Kidney epithelial cell (primary cell): Measurements from ENCODE around the gene TSC22D2. TPM values are rescaled to one million over a fixed set of nuclear protein-coding genes. Genes with fewer than 3 reads are reported as not detected.
"Not testable (repeated sequence)": the region's sequence is repeated elsewhere in the genome, so short reads cannot be mapped to it uniquely, and the experiment has no call there.

Experiments
- DNase-seq: peaks from one replicate; pipeline ENCODE4 v3.0.0-alpha.2; 2010; ENCODE audit warnings: low read depth
- H3K27me3 ChIP-seq: 2 replicates; pipeline ENCODE4 v1.6.0; 2011; ENCODE audit warnings: low read length; ENCODE audit not compliant: control insufficient read depth, insufficient read depth
- H3K36me3 ChIP-seq: 2 replicates; pipeline ENCODE4 v1.5.1; 2011; ENCODE audit warnings: low read length; ENCODE audit not compliant: control insufficient read depth, insufficient read depth
- H3K4me3 ChIP-seq: 2 replicates; pipeline ENCODE4 v1.5.1; 2011; ENCODE audit warnings: low read depth, mild to moderate bottlenecking, control low read depth, low read length
- total RNA-seq: library from RNA; depleted of rRNA; stranded (reverse); fragments of >200 nt; gene quantifications from 2 replicates; pipeline ENCODE4 v1.2.3, GENCODE V29; 2015
- TF ChIP-seq, protein P1 (sequence below): IDR thresholded peaks from 2 replicates; pipeline ENCODE4 v1.5.1; 2011; ENCODE audit warnings: mild to moderate bottlenecking, moderate library complexity, low read length, control low read depth, inconsistent platforms; ENCODE audit not compliant: insufficient read depth, poor library complexity, severe bottlenecking

TSC22D2 gene
- total RNA-seq, 1 donor from 2014 or later, result 13.3 TPM

DNA sequence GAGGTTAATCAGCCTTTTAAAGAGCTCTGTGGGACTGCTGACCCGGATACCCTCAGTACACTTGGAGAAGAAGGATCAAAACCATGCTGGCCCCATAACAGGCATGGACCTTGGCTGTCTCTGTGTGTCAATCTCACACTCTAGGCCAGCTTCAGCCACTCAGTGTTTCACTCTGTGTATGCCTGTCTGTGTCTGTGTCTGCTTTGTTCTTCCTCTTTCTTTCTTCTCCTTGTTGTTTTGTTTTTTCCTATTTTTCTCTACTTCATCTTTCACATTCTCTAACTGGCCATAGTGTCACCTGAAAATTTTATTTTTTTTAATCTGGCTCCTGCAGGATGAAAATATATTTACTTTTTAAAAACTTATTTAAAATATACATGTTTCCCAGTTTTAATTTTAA is 87.1 kb downstream of the TSC22D2 start:
- no peak for DNase-seq
- H3K27me3 ChIP-seq, result no peaks in the 10 kb centered on the region
- TF ChIP-seq, protein P1, sequence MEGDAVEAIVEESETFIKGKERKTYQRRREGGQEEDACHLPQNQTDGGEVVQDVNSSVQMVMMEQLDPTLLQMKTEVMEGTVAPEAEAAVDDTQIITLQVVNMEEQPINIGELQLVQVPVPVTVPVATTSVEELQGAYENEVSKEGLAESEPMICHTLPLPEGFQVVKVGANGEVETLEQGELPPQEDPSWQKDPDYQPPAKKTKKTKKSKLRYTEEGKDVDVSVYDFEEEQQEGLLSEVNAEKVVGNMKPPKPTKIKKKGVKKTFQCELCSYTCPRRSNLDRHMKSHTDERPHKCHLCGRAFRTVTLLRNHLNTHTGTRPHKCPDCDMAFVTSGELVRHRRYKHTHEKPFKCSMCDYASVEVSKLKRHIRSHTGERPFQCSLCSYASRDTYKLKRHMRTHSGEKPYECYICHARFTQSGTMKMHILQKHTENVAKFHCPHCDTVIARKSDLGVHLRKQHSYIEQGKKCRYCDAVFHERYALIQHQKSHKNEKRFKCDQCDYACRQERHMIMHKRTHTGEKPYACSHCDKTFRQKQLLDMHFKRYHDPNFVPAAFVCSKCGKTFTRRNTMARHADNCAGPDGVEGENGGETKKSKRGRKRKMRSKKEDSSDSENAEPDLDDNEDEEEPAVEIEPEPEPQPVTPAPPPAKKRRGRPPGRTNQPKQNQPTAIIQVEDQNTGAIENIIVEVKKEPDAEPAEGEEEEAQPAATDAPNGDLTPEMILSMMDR, result no peak
- H3K4me3 ChIP-seq, result no peak overlapping the region
- H3K36me3 ChIP-seq, result no peaks in the 10 kb centered on the region

DNA sequence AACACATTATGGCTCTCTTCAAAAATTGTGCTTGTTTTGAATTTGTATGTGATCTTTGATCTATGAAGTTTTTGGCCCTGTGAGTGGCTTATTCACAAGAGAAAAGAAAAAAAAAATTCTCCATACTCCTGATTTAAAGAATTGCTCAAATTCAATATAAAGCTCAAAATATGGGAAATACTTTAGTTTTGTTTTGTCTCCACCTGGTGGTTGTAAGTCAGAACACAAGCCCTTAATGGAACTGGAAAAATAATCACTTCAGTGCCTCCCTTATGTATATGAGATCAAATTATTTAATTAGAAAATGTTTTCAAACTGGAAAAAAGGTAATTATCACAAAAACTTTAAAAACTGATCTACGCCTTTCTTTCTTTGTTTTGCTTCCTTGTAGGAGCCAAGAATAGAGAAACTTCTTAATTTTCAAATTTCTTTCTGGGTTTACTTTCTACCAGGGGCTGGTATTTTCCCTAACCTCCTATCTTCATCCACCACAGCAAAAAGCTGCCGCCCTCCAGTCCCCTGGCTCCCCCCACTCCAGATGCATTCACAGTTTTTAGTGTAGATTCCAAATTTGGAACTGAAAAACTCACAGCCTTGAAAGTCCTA is 87.6 kb downstream of the TSC22D2 start:
- TF ChIP-seq, protein P1, result peak; percentile 49
- peak; percentile 10 for DNase-seq
- H3K36me3 ChIP-seq, result no peaks in the 10 kb centered on the region
- no peaks in the 10 kb centered on the region for H3K27me3 ChIP-seq
- H3K4me3 ChIP-seq, result no peak overlapping the region

DNA sequence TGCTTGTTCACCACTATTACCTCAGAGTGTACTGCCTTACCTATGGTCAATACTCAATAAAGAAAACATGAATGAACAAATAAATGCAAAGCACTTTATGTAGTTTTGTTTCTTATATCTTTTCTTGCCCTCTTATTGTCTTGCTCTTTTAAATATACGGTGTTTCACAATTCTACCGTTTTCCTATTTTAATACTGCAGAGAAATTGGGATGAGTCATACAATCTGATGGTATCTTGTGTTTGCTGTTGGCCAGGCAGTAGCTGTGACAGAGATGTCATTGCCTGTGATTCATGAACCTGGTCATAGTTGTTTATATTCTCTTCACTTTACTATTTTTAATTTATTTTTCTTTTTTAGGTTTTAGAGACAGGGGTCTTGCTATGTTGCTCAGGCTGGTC is 89.9 kb downstream of the TSC22D2 start:
- Histone ChIP-seq H3K36me3 (no peaks in the 10 kb centered on the region), H3K27me3 (no peaks in the 10 kb centered on the region), H3K4me3 (no peak overlapping the region)
- no peak for DNase-seq
- TF ChIP-seq, protein P1, result no peak

DNA sequence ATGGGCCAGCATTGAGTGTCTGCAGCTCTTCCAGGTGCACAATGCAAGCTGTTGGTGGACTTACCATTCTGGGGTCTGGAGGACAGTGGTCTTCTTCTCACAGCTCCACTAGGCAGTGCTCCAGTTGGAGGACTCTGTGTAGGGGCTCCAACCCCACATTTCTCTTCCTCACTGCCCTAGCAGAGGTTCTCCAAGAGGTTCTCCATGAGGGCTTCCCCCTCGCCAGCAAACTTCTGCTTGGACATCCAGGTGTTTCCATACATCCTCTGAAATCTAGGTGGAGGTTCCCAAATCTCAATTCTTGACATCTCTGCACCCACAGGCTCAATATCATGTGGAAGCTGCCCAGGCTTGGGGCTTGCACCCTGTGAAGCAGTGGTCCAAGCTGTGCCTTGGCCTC is 92.9 kb downstream of the TSC22D2 start:
- H3K4me3 ChIP-seq, H3K36me3 ChIP-seq, DNase-seq, H3K27me3 ChIP-seq: not testable (repeated sequence)

DNA sequence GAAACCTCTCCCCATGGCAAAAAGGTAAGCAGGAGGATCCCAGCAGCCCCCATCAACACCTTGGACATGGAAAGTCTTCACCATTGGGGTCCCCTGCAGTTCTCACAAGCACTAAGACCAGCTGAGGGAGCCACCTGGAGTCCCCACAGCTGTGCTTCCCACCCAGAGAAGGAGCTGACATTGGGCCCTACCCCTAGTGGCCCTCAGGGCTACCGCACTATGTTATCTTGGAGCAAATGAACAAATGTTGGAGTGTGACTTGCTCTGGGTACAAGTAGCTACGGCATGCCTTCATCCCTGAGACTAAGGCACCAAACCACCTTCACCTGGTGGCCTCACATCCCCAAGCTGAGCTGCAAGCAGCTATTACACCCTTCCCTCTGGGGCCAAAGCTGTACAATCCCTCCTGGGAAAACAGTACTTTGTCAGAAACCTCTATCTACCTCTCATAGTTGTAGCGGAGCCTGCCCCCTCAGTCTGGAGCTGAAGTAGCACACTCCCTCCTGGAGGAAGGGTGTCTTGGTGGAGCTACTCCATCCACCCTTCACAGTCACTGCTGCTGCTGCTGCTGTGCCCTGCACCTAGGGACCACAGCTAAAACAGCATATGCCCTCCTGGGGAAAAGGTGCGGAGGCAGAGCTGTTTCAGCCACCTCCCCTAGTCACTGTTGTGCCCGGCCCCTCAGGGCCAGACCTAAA is 95.5 kb downstream of the TSC22D2 start:
- TF ChIP-seq, protein P1, result no peak
- Histone ChIP-seq H3K27me3 (no peaks in the 10 kb centered on the region), H3K4me3 (no peak overlapping the region), H3K36me3 (no peaks in the 10 kb centered on the region)
- DNase-seq, result no peak

DNA sequence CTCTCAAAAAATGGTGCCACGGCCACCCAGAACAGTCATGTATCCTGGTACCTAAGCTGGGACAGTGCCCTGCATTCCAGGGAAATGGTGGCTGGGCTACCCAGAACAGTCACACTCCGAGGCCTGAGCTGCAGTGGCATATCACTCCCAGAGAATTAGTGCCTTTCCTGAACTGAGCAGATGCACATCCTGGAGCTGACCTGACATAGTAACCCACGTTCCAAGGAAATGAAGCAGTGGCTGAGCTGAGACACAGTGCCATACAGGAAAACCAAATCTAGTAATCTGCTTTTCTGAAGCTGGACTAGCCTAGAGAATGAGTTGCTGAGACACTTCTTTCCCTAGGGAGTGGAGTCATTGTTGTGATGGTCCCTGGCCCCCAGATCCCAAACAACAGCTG is 96.4 kb downstream of the TSC22D2 start:
- TF ChIP-seq, protein P1, result no peak
- Histone ChIP-seq H3K36me3 (no peaks in the 10 kb centered on the region), H3K27me3 (no peaks in the 10 kb centered on the region), H3K4me3 (no peak overlapping the region)
- no peak for DNase-seq
